ENCODE data around the gene RAB1B.

Gene RAB1B

DNA sequence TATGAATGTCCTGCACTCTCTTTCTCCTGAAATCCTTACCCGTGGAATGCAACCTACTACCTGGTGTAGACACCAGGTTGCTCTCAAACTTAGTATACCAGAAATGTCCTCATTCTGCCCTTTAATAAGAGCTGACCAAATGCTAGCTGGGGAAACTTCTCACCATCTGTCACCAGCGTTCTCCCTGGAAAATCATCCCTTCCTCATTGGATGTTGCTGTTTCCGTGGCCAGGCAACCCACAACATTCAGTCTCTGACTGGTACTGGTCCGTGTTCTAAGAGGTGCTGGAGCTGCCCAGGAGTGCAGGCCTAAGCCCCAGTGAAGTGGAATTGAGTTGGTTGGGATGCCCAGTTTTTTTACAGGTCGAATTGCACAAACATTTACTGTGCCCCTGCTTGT lies 40.7 kb upstream of the RAB1B start:
- Histone ChIP-seq H3K36me3 (ENCODE audit: insufficient read depth, low read depth, low read length) (peaks cover 2% of the 10 kb centered on the region; the same call in 1 of the 2 replicates), H3K4me3 (ENCODE audit: low read length) (no peak overlapping the region), H3K27me3 (ENCODE audit: insufficient read depth, low read length) (no peaks in the 10 kb centered on the region), H3K27ac (ENCODE audit: low read length) (no peak overlapping the region), H3K4me1 (ENCODE audit: insufficient read depth, low read length) (peaks cover 6% of the 10 kb centered on the region; the same call in 1 of the 2 replicates), H3K9ac (ENCODE audit: low read depth, low read length) (no peak overlapping the region), H3K9me3 (ENCODE audit: insufficient read depth, low read depth, low read length) (no peaks in the 10 kb centered on the region)

DNA sequence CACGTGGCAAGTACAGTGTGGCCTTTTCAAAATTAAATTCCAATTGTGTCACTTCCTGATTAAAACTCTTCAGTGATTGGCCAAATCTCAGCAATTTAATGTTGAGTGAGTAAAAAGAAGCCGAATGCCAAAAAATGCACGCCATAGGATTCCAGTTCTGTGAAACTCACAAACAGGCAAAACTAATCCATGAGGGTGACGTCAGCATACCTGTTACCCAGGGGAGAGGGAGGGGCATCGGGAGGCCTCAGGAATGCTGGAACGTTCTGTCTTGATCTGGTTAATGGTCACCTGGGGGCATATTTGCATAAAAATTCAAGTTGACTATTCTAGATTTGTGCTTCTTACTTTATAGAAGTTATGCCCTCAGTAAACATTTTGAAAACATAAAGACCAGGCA lies 39.9 kb upstream of the RAB1B start:
- no peak overlapping the region for H3K27ac ChIP-seq (ENCODE audit: low read length)
- peaks cover 4% of the 10 kb centered on the region; the same call in 1 of the 2 replicates for H3K36me3 ChIP-seq (ENCODE audit: insufficient read depth, low read depth, low read length)
- 0 out of 2 replicates have a peak overlapping the region, but pooled peaks have one; percentile 34 for H3K9ac ChIP-seq (ENCODE audit: low read depth, low read length)
- H3K27me3 ChIP-seq (ENCODE audit: insufficient read depth, low read length) = no peaks in the 10 kb centered on the region
- H3K4me3 ChIP-seq (ENCODE audit: low read length) = no peak overlapping the region
- H3K9me3 ChIP-seq (ENCODE audit: insufficient read depth, low read depth, low read length) = no peaks in the 10 kb centered on the region
- peaks cover 6% of the 10 kb centered on the region; the same call in 1 of the 2 replicates for H3K4me1 ChIP-seq (ENCODE audit: insufficient read depth, low read length)

DNA sequence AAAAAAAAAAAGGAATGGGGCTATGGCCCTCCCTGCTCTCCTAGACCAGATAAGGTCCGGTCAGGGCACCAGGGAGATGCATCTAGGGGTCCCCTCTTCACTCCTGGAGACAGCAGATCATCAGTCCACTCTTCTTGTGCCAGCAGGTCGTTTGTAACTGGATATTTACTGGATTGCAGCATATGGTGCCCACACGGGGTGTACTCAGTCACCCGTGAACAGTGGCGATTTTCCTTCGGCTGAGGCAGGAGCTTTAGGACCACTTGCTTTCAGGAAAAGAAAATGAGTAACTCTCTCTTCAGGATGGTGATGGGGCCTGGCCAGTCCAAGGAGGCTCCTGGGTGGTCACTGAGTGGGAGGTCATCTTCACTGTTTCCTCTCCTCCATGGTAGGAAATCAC lies 38.3 kb upstream of the RAB1B start:
- Histone ChIP-seq H3K9me3 (ENCODE audit: insufficient read depth, low read depth, low read length) (no peaks in the 10 kb centered on the region), H3K9ac (ENCODE audit: low read depth, low read length) (no peak overlapping the region), H3K36me3 (ENCODE audit: insufficient read depth, low read depth, low read length) (peaks cover 12% of the 10 kb centered on the region), H3K27me3 (ENCODE audit: insufficient read depth, low read length) (no peaks in the 10 kb centered on the region), H3K4me3 (ENCODE audit: low read length) (no peak overlapping the region), H3K4me1 (ENCODE audit: insufficient read depth, low read length) (peaks cover 6% of the 10 kb centered on the region; the same call in 1 of the 2 replicates), H3K27ac (ENCODE audit: low read length) (no peak overlapping the region)

DNA sequence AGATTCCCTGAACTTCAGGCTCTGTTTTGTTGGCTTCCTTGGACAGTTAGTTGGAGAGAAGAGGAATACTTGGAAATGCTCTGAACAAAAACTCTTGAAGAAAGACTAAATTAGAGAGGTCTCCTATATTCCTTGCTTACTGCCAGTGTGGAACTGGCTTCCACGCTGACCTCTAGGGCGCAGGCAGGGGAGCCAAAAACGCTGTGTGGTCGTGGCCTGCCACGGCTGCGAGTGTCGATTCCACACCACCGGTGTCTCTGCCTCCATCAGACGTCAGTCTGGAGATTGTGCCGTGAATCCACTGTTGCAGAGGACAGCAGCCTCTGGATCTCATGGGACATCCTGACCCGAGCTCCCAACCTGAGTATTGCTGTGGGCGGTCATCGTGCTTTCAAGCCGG lies 37.5 kb upstream of the RAB1B start:
- Histone ChIP-seq H3K4me3 (ENCODE audit: low read length) (no peak overlapping the region), H3K9ac (ENCODE audit: low read depth, low read length) (0 out of 2 replicates have a peak overlapping the region, but pooled peaks have one; percentile 20), H3K9me3 (ENCODE audit: insufficient read depth, low read depth, low read length) (no peaks in the 10 kb centered on the region), H3K36me3 (ENCODE audit: insufficient read depth, low read depth, low read length) (peaks cover 16% of the 10 kb centered on the region), H3K27me3 (ENCODE audit: insufficient read depth, low read length) (no peaks in the 10 kb centered on the region), H3K27ac (ENCODE audit: low read length) (no peak overlapping the region), H3K4me1 (ENCODE audit: insufficient read depth, low read length) (peaks cover 6% of the 10 kb centered on the region; the same call in 1 of the 2 replicates)

DNA sequence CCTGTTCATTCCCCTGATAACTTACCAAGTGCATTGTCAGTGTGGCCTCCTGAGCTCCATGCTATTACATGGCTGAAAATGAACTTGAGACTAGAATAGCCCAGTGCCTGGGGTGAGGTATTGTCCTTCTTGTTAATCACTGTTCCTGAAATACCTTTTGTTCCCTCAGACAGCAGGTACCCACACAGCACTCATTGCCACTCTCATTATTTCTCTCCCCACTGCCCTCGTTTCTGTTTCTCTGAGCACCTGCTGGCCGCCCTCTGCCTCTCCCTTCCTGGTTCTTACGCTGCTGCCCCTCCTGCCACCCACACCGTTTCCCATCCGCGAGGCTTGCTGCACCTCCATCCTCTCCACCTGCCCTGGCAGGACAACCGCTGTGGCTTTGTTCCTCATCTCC lies 36.9 kb upstream of the RAB1B start:
- Histone ChIP-seq H3K36me3 (ENCODE audit: insufficient read depth, low read depth, low read length) (peaks cover 21% of the 10 kb centered on the region), H3K27me3 (ENCODE audit: insufficient read depth, low read length) (no peaks in the 10 kb centered on the region), H3K27ac (ENCODE audit: low read length) (no peak overlapping the region), H3K4me3 (ENCODE audit: low read length) (no peak overlapping the region), H3K4me1 (ENCODE audit: insufficient read depth, low read length) (peaks cover 6% of the 10 kb centered on the region; the same call in 1 of the 2 replicates), H3K9me3 (ENCODE audit: insufficient read depth, low read depth, low read length) (no peaks in the 10 kb centered on the region), H3K9ac (ENCODE audit: low read depth, low read length) (peak overlapping the region; percentile 20; the same call in 1 of the 2 replicates)

DNA sequence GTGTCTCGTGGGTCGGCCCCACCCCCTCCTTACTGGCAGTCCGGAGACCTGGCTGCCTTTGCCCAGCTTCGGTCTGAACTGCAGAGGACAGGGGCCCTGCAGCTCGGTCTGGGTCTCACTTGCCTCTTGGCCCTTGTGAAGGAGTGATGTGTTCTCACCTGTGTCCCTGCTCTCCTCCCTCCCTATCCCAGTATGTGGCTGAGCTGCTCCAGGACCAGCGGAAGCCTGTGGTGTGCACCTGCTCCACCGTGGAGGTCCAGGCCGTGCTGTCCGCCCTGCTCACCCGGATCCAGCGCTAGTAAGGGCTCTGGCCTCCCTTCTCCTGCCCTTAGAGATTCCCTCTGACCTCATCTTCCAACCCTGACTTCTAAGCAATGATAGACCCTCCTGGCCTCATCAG lies 35.7 kb upstream of the RAB1B start:
- Histone ChIP-seq H3K27ac (ENCODE audit: low read length) (no peak overlapping the region), H3K9me3 (ENCODE audit: insufficient read depth, low read depth, low read length) (no peaks in the 10 kb centered on the region), H3K36me3 (ENCODE audit: insufficient read depth, low read depth, low read length) (peaks cover 21% of the 10 kb centered on the region), H3K27me3 (ENCODE audit: insufficient read depth, low read length) (no peaks in the 10 kb centered on the region), H3K4me3 (ENCODE audit: low read length) (no peak overlapping the region), H3K9ac (ENCODE audit: low read depth, low read length) (no peak overlapping the region), H3K4me1 (ENCODE audit: insufficient read depth, low read length) (peaks cover 6% of the 10 kb centered on the region; the same call in 1 of the 2 replicates)

DNA sequence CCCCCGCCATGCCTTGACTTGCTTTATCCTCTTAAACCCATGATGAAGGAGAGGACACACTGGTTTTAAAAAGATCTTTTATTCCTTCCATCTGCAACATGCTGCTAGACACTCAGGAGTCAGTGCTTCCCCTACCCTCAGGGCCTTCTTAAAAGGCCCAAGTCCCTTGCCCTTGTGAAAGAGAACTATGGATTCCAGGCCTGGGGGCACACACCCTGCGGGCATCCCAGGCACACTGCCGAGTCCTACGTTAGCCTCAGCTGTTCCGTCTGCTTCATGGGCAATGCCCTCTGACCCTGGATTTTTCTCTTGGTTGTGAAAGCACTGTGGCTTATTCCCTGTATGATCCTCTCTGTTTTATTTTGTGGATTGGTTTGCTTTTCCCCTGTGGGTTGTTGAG lies 35.1 kb upstream of the RAB1B start:
- H3K9me3 ChIP-seq (ENCODE audit: insufficient read depth, low read depth, low read length) = no peaks in the 10 kb centered on the region
- peaks cover 21% of the 10 kb centered on the region for H3K36me3 ChIP-seq (ENCODE audit: insufficient read depth, low read depth, low read length)
- peaks cover 6% of the 10 kb centered on the region; the same call in 1 of the 2 replicates for H3K4me1 ChIP-seq (ENCODE audit: insufficient read depth, low read length)
- H3K27ac ChIP-seq (ENCODE audit: low read length) = no peak overlapping the region
- H3K27me3 ChIP-seq (ENCODE audit: insufficient read depth, low read length) = no peaks in the 10 kb centered on the region
- no peak overlapping the region for H3K4me3 ChIP-seq (ENCODE audit: low read length)
- no peak overlapping the region for H3K9ac ChIP-seq (ENCODE audit: low read depth, low read length)

DNA sequence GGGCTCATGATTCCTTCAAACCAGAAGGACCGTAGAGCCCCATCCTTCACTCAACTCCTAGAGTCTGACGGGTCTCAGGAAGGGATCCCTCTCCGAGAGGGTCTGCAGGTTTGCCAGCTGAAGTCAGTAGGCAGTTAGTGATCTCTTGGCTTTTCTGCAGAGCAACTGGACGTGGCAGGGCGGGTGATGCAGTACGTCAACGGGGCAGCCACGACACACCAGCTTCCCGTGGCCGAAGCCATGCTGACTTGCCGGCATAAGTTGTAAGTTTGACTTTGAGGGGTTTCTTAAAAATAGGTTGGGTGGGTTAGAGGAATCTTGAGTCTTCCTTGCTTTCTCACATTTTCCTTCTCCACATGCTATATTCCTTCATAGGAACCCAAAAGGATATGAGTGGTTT lies 33.3 kb upstream of the RAB1B start:
- Histone ChIP-seq H3K9me3 (ENCODE audit: insufficient read depth, low read depth, low read length) (no peaks in the 10 kb centered on the region), H3K27me3 (ENCODE audit: insufficient read depth, low read length) (no peaks in the 10 kb centered on the region), H3K27ac (ENCODE audit: low read length) (no peak overlapping the region), H3K9ac (ENCODE audit: low read depth, low read length) (no peak overlapping the region), H3K36me3 (ENCODE audit: insufficient read depth, low read depth, low read length) (peaks cover 21% of the 10 kb centered on the region), H3K4me1 (ENCODE audit: insufficient read depth, low read length) (peaks cover 3% of the 10 kb centered on the region; the same call in 1 of the 2 replicates), H3K4me3 (ENCODE audit: low read length) (no peak overlapping the region)

DNA sequence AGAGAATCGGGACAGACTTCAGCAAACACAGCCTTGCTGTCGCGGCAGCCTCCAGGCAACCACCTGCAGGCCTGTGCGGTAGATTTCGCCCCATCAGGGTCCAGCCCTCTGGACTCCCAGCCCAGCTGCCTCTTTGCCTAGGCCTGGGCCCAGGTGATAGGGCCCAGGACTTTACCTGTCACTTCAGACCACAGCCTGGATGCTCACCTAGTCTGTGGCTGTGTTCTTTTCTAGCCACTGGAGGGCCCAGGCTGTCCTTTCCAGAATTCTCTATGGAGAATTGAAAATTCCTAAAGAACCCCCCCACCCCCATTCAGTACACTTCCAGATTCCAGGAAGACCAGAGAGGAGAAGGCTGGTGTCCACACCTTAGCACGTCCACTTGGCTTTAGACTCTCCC lies 30.6 kb upstream of the RAB1B start:
- H3K4me1 ChIP-seq (ENCODE audit: insufficient read depth, low read length) = no peaks in the 10 kb centered on the region
- no peaks in the 10 kb centered on the region for H3K9me3 ChIP-seq (ENCODE audit: insufficient read depth, low read depth, low read length)
- H3K27me3 ChIP-seq (ENCODE audit: insufficient read depth, low read length) = no peaks in the 10 kb centered on the region
- H3K9ac ChIP-seq (ENCODE audit: low read depth, low read length) = no peak overlapping the region
- peaks cover 18% of the 10 kb centered on the region for H3K36me3 ChIP-seq (ENCODE audit: insufficient read depth, low read depth, low read length)
- H3K27ac ChIP-seq (ENCODE audit: low read length) = no peak overlapping the region
- H3K4me3 ChIP-seq (ENCODE audit: low read length) = no peak overlapping the region

DNA sequence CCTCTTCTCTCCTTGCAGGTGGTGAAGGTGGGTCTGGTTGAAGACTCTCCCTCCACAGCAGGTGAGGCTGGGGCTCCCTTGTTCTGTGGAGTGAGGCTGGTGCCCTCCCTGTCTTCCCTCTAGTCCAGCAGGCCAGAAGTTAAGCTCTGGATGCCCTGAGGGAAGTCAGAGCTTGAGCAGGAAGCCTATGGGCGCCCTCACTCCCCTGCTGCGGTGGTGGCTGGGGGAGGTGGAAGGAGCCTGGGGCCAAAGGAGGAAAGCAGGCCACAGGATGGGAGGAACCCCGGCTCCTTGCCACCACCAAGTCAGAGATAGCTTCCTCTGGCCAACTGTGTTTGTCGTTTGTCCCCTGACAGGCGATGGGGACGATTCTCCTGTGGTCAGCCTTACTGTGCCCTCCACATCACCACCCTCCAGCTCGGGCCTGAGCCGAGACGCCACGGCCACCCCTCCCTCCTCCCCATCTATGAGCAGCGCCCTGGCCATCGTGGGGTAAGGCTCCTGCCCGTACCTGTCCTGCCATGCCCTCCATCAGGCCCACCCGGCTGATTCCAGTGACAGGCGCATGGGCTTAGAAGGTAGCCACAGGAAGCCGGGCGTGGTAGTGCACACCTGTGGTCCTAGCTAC lies 29.5 kb upstream of the RAB1B start:
- Histone ChIP-seq H3K4me1 (ENCODE audit: insufficient read depth, low read length) (no peaks in the 10 kb centered on the region), H3K9ac (ENCODE audit: low read depth, low read length) (no peak overlapping the region), H3K27me3 (ENCODE audit: insufficient read depth, low read length) (no peaks in the 10 kb centered on the region), H3K27ac (ENCODE audit: low read length) (no peak overlapping the region), H3K36me3 (ENCODE audit: insufficient read depth, low read depth, low read length) (peaks cover 16% of the 10 kb centered on the region), H3K9me3 (ENCODE audit: insufficient read depth, low read depth, low read length) (no peaks in the 10 kb centered on the region), H3K4me3 (ENCODE audit: low read length) (no peak overlapping the region)

DNA sequence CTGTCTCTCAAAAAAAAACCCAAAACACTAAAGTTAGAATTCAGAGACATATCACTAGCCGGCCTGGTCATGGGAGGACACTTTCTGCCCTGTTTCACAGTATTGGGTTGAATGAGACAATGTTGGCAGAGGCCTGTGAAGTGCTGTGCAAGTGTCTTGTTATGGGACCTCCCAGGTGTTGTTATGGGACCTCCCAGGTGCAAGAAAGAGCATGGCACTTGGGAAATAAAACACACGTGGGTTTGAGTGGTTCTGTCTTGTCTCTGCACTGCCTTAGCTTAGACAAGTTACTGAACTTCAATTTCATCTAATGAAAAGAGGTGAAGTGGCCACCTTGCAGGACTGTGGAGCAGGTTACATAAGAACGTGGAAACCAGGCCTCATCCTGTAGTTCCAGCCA lies 28.9 kb upstream of the RAB1B start:
- Histone ChIP-seq H3K36me3 (ENCODE audit: insufficient read depth, low read depth, low read length) (0 out of 2 replicates have a peak, but pooled peaks cover 10% of the 10 kb centered on the region), H3K4me1 (ENCODE audit: insufficient read depth, low read length) (no peaks in the 10 kb centered on the region), H3K9ac (ENCODE audit: low read depth, low read length) (no peak overlapping the region), H3K27me3 (ENCODE audit: insufficient read depth, low read length) (no peaks in the 10 kb centered on the region), H3K4me3 (ENCODE audit: low read length) (no peak overlapping the region), H3K9me3 (ENCODE audit: insufficient read depth, low read depth, low read length) (no peaks in the 10 kb centered on the region), H3K27ac (ENCODE audit: low read length) (no peak overlapping the region)

DNA sequence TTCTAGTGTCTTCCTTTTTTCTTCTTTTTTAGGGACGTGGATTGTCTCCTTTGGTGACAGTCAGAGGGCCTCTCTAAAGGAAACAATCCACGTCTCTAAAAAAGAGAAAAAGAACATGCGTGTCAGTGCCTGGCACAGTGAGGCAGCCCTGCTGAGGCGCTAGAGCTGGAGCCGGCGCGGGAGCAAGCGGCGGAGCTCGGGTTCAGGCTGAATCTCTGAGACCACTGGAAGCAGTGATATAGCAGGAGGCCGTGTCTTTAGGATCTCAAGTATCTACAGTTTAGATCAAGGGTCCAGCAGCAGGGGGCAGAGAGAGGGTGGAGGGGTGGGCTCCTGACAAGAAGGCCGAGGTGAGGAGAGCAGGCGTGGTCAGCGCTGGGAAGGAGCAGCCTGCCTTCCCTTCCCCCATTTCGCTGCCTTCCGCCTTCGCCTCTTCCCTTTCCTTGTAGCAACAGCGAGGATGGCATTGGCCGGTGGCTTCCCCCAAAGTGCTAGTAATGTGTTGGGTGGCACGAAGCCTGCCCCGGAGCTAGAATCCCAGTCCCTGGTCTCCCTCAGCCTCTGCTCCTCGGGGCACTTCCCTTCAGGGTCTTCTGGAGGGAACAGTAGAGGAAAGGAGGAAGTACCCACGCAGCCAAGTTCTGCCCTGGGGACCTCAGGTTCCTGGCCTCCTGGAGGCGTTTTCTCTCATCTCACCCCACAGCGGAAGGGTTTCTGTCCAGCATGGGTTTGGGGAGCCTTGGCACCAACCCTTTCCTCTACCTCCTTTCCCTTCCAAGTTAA lies 28.2 kb upstream of the RAB1B start:
- H3K4me3 ChIP-seq (ENCODE audit: low read length) = no peak overlapping the region
- no peaks in the 10 kb centered on the region for H3K4me1 ChIP-seq (ENCODE audit: insufficient read depth, low read length)
- H3K9ac ChIP-seq (ENCODE audit: low read depth, low read length) = no peak overlapping the region
- no peaks in the 10 kb centered on the region for H3K9me3 ChIP-seq (ENCODE audit: insufficient read depth, low read depth, low read length)
- 0 out of 2 replicates have a peak, but pooled peaks cover 9% of the 10 kb centered on the region for H3K36me3 ChIP-seq (ENCODE audit: insufficient read depth, low read depth, low read length)
- no peak overlapping the region for H3K27ac ChIP-seq (ENCODE audit: low read length)
- no peaks in the 10 kb centered on the region for H3K27me3 ChIP-seq (ENCODE audit: insufficient read depth, low read length)

Measured in iPS-20b (cell line).